Activated CD4-positive, alpha-beta T cell treated with anti-CD3 and anti-CD28 coated beads, Interleukin-10, Interleukin-2, amounts not matched to agents 100 ng/mL and 50 ng/mL, durations not matched to agents 16 hours and 8 hours (primary cell): Measurements from ENCODE around the gene SH3RF1.

Source experiments
- DNase-seq: peaks from one replicate; pipeline ENCODE4 v3.0.0-alpha.2; 2020

SH3RF1 gene

DNA sequence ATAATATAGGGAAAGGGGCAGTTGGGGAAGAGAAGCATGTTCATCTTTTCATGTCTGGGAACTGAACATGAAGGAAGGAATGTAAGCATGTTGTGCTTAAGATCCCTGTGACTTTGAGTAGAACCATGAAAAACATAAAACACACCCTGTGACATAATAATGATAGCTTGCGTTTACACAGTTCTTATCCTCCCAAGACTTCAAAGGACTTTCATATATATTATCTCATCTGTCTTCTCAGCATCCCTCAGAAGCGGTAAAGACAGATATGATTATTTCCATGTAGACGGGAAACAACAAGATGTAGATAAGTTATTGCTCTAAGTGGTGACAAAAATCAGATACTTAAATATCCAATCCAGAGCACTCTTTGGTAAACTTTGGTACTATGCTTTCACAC, 3.3 kb upstream of the SH3RF1 start:
- DNase-seq: peak; percentile 2

DNA sequence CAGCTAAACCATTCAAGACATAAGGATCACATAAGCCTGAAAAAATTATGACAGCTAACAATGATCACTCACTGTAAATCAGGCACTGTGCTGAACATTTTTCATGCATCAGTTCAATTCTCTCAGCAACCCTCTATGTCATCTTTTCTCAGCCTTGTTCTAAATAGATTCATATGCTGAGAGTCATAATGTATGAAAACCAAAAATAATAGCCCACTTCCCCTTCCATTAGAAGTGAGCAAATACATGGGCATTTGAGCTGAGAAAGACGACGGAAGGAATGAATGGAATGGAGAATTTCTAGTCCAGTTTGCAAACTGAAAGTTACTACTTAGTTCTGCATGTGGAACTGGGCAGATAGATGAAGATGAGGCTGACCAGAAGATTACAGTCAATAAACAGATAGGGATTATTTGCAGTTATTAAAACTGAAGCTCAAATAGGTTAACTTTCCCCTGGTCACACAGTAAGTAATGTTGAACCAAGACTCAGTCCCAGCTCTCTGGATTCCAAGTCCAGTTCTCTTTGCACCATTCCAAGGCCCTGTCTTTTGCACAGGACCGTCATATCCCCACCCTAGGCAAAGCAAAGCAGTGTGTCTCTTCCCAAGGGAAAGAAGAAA, 1.6 kb upstream of the SH3RF1 start:
- DNase-seq: no peak

DNA sequence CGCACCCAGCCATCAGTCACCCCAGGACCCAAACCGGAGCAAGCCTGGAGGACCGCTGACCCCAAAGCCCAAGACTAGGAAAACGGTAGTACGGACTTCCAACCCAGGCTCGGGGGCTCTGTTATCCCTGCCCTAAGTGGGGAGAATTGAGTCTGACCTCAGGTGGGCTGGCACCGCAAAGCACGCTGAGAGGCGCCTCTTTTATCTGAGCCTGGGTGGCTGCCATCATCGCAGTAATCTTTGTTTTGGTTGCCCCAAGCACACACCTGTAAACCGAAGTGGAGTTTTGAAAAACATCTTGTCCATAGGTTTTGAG, 894 bp upstream of the SH3RF1 start:
- DNase-seq: no peak

DNA sequence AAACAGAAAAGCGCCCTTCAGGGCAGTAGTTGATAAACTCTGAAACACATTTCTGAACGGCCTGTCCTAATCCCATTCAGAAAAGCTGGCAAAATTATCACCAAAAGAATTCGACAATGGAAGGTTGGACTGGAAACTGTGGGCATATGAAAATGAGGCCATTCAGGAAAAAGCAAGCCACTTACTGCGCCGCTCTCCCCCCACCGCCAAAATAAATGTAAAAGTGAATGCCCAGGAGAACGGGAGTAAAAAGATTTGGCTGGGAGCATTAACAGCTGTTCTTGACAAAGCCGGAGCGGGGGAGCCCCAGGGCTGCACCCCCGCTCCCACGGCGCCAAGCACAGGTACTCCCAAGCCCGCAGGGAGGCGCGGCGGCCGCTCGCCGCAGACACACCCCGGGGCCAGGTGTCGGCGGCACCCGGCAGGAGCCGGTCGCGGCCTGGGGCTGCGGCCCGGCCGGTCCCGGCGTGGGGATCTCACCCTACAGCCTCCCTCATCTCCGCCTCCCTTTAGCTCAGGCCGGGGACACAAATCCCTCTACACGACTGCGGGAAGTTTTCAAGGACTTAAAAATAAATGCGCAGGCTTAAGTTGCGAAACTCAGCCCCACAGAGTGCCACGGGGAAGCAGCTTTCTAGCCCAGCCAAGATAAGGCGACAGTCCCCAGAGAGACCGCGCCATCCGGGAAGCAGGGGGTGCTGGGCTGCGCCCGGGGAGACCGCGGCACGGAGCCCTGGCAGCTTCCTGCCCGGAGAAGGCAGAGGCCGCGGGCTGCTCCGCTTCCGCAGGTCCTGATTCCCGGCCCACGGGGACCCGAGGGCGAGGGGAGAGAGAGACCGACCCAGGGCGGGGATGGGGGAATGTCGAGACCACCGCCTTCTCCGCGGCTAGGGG, 593 bp downstream of the SH3RF1 start:
- DNase-seq: peak; percentile 44

GRCh38 chr4:169268951-169269760, 1.6 kb downstream of the SH3RF1 start:
- no peak for DNase-seq

GRCh38 chr4:169267070-169267469, 3.7 kb downstream of the SH3RF1 start:
- DNase-seq: no peak

GRCh38 chr4:169266661-169267060, 4.1 kb downstream of the SH3RF1 start:
- no peak for DNase-seq

DNA sequence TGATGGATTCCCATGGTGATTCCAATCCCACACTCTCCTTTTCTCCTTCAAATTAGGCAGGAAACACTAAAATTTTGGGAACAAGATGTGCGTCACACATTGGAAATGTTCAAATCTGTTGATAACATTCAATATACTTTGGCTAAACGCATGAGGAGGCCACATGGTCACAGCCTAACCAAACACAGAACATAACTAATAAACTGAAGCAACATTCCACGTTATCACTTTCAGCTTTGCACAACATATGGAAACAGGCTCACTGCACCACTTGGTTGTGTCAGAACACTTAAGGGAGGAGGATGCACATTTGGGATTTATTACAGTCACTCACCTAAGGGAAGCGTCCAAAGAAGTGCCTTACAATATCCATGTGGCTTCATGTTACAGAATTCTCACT, 4.7 kb downstream of the SH3RF1 start:
- DNase-seq: no peak

DNA sequence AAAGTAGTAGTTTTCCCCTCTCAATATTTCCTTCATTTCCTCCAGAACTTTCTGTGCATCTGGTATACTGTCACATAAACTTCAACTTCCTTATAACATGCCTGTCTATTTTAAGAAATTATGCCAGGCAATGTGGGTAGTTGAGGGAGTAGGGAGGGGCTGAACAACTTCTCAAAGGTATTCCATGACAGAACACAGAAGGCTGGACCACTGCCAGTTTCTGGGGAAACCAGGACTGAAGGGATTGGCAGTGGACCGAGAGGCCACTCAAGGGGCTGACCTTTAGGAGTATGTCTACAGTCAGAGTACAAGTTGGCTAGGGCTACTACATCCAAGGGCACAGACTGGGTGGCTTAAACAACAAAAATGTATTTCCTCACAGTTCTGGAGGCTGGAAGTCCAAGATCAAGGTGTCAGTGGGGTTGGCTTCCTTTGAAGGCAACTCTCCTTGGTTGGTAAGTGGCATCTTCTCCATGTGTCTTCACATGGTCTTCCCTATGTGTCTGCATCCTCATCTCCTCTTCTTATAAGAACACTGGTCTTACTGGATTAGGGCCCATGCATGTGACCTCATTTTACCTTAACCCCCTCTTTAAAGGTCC, 6.9 kb downstream of the SH3RF1 start:
- no peak for DNase-seq

DNA sequence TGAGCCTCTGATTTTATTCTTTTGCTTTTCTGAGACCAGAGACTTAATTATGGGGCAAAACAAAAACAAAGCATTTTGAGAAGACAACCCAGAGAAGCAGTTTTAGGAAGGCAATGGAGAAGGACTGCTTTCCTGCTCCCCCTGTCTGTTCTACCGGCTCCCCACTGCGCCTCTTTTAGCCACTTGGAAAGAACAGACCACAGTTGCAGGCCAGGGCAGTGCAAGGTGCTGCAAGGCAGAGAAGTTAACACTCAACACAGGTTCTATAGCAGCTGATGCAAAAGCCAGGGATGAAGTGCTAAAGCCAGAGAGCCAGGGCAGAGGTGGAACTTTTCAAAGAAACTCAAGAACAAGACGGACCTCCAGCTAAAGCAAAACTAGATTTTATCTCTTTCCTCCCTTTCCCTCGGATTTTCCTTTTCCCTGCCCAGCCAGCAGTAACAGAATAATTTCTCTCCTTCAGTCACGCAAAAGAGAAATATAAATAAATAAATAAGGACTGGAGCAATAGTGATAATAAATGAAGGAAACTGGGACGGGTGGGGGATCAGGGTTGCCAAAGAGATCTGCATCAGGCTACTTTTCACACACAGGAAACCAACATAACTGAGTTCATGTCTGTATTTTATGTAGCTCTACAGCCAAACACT, 10.4 kb downstream of the SH3RF1 start:
- no peak for DNase-seq

- no peak for DNase-seq
Observed at GRCh38 chr4:169259271-169259670, 11.5 kb downstream of the SH3RF1 start.

DNA sequence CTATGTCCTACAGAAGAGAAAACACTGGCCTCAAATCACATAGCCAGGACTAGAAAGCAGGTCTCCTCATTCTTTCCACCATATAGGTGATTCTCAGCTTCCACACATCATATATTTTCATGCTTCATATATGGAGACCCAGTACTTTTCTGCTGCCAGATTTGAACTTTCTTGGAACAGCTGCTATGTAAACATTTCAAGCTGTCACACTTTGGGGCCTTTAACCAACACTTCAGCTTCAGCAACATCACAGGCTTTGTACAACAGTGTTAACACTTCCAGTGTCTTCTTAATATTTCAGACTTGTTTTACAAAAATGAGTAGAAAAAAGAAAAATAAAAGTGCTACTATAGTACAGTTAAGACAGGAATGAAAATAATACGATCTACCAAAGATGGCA, 12.6 kb downstream of the SH3RF1 start:
- DNase-seq: no peak

DNA sequence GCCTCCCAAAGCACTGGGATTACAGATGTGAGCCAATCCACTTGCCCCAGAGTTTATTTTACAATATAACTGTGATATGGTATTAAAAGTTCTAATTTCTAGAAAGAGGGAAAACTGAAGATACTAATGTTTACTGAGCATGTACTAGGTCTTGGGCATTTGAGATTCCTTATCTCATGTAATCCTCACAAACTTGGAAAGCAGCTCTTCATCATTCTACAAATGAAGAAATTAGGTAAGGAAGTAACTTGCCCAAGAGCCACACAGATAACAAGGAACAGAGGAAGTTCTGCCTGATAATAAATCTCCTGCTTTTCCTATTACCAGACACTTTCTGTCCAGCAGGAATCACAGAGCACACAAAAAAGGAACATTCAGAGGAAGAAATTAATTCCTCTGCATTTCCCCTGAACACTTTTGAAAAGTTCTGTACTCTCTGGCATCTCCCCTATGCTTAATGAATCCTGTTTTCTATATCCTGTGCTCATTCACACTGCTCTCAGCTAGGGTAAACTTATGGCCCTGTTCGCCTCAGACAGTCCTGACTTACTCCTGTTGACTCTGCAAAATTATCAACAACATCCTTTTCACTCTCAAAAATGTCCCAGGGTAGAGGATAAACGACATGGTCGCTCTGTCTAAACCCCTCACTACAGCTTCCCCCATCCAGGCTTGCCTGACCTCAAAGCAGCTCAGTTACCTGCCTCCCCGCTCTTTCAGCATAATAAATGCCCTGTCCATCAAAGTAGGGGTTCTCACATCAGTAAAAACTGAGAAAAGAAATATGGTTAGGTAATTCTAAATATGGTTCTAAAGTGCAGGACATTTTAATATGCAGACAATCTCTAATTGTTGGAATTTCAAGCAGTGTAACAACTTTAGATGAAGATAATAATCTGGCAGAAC, 13.6 kb downstream of the SH3RF1 start:
- no peak for DNase-seq

GRCh38 chr4:169256101-169256612, 14.6 kb downstream of the SH3RF1 start:
- no peak for DNase-seq

- DNase-seq: no peak
Observed at GRCh38 chr4:169254546-169254983, 16.2 kb downstream of the SH3RF1 start.

GRCh38 chr4:169253904-169254303, 16.9 kb downstream of the SH3RF1 start:
- no peak for DNase-seq

GRCh38 chr4:169253113-169253671, 17.6 kb downstream of the SH3RF1 start:
- no peak for DNase-seq

- DNase-seq: no peak
Observed at GRCh38 chr4:169252339-169253112, 18.2 kb downstream of the SH3RF1 start.

DNA sequence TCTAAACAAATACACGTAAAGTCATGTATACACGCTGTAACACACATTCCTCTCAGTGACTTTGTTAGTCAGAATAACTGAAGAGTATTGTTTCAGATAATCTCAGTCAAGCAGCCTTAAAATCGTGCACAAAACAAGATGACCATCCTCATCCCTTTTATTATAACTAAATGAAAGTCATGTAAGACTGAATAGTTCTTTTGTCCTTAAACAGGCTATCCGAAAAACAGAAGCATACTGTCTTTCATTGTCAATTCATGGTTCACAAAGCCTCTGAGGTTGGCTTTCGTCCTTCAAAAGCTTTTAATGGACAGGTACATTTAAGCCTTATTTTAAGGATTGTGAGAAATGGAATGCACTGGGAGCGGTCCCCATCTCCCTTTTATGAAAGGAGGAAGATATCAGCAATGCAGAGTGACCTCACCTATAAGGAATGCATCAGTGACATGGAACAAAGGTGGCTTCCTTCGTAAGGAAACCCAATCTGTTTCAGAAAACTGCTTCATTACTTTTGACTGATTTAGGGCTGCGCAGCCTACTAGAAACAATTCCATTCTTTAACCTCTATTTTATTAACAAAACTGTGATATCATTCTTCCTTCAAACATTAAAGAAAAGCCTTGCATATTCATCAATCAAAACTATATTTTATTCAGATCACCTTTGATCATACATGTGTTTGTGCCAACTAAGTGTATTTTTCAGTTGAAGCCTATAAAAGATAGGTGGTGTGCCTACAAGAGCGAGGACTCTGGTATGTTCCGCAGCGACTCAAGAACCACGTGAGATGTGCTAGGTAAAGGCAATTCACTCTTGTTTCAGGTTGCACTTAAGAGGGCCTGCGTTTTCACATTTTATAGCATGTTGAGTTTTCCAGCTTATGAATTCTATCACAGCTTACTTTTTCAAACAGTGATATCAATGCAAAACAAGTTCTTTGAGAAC, 19.2 kb downstream of the SH3RF1 start:
- no peak for DNase-seq
